GM06990 (cell line): Measurements from ENCODE around the gene RNGTT.

Experiments used
- DNase-seq: peaks from one replicate; pipeline ENCODE4 v3.0.0-alpha.2; 2011; ENCODE audit not compliant: insufficient read length; ENCODE audit errors: extremely low read depth
- H3K27me3 ChIP-seq: replicated peaks from 2 replicates; pipeline ENCODE4 v1.6.0; 2011; ENCODE audit warnings: low read length; ENCODE audit not compliant: control insufficient read depth, insufficient read depth
- H3K36me3 ChIP-seq: 2 replicates; pipeline ENCODE4 v1.5.1; 2011; ENCODE audit warnings: low read length; ENCODE audit not compliant: control insufficient read depth, insufficient read depth
- H3K4me3 ChIP-seq: replicated peaks from 2 replicates; pipeline ENCODE4 v1.5.1; 2011; ENCODE audit warnings: low read depth, mild to moderate bottlenecking, control low read depth, low read length
- TF ChIP-seq, protein P1 (sequence below): IDR thresholded peaks from 2 replicates; pipeline ENCODE4 v1.5.1; 2011; ENCODE audit warnings: low read length, control low read depth, mild to moderate bottlenecking, inconsistent platforms; ENCODE audit not compliant: insufficient read depth, poor library complexity, severe bottlenecking

The RNGTT gene

DNA sequence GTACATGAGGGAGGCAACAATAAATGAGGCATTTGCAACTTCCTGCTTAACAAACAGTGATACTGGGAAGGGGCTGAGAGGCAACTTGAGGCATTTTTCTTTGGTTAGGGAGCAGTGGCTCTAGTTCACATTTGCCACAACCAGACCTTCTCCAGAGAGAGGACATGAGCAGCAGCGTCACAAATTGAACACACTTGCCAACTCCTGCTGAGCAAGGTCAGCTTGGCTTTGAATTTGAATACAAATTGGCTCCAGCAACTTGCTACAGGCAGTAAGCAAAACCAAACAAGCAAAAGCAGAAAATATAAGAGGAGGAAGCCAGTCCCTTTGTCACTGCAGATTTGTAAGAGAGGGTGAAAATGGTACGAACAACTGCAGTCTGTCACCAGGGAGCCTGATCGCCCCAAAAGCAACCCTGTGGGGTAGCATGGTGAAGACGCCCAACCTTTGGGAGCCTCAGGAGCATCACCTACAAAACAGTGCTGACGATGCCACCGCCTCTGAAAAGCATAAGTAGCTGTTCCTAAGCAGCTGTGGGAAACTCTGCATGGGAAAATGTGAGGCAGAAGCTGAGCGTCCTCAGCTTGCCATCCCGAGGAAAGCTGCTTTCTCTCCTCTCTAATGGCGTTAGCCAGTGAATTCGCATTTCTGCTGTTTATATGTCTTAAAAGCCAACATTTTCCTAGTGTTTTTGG is 378.7 kb downstream of the RNGTT start:
- no peak overlapping the region for H3K4me3 ChIP-seq
- H3K36me3 ChIP-seq = no peaks in the 10 kb centered on the region
- DNase-seq = no peak
- no peaks in the 10 kb centered on the region for H3K27me3 ChIP-seq
- TF ChIP-seq, protein P1, sequence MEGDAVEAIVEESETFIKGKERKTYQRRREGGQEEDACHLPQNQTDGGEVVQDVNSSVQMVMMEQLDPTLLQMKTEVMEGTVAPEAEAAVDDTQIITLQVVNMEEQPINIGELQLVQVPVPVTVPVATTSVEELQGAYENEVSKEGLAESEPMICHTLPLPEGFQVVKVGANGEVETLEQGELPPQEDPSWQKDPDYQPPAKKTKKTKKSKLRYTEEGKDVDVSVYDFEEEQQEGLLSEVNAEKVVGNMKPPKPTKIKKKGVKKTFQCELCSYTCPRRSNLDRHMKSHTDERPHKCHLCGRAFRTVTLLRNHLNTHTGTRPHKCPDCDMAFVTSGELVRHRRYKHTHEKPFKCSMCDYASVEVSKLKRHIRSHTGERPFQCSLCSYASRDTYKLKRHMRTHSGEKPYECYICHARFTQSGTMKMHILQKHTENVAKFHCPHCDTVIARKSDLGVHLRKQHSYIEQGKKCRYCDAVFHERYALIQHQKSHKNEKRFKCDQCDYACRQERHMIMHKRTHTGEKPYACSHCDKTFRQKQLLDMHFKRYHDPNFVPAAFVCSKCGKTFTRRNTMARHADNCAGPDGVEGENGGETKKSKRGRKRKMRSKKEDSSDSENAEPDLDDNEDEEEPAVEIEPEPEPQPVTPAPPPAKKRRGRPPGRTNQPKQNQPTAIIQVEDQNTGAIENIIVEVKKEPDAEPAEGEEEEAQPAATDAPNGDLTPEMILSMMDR = no peak

DNA sequence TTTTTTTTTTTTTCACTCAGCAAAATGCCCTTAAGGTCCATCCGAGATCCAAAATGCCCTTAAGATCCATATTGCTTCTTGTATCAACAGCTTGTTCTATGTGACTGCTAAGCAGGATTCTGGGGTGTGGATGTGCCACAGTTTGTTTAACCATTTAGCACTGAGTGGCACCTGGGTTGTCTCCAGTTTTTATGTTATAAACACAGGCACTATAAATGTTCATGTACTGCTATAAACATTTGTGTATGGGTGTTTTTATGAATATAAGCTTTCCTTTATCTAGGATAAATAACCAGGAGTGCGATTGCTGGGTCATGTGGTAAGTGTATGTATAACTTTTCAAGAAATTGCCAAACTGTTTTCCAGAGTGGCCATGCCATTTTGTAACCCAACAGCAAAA is 386.0 kb downstream of the RNGTT start:
- Histone ChIP-seq H3K4me3 (no peak overlapping the region), H3K27me3 (no peaks in the 10 kb centered on the region), H3K36me3 (no peaks in the 10 kb centered on the region)
- TF ChIP-seq, protein P1 = no peak
- DNase-seq = no peak

GRCh38 chr6:88575536-88575935 is 387.9 kb downstream of the RNGTT start:
- TF ChIP-seq, protein P1 = no peak
- Histone ChIP-seq H3K4me3 (no peak overlapping the region), H3K27me3 (no peaks in the 10 kb centered on the region), H3K36me3 (no peaks in the 10 kb centered on the region)
- DNase-seq = no peak

GRCh38 chr6:88574651-88575050 is 388.8 kb downstream of the RNGTT start:
- Histone ChIP-seq H3K27me3 (no peaks in the 10 kb centered on the region), H3K4me3 (no peak overlapping the region), H3K36me3 (no peaks in the 10 kb centered on the region)
- DNase-seq = no peak
- TF ChIP-seq, protein P1 = no peak

GRCh38 chr6:88574031-88574430 is 389.4 kb downstream of the RNGTT start:
- TF ChIP-seq, protein P1 = no peak
- Histone ChIP-seq H3K4me3 (no peak overlapping the region), H3K36me3 (no peaks in the 10 kb centered on the region), H3K27me3 (no peaks in the 10 kb centered on the region)
- no peak for DNase-seq

- no peak for DNase-seq
Measured at GRCh38 chr6:88573561-88573960, 389.9 kb downstream of the RNGTT start.

More at GRCh38 chr6:88573561-88573960, 389.9 kb downstream of the RNGTT start:
- TF ChIP-seq, protein P1 = no peak
- H3K27me3 ChIP-seq = no peaks in the 10 kb centered on the region
- no peak overlapping the region for H3K4me3 ChIP-seq
- no peaks in the 10 kb centered on the region for H3K36me3 ChIP-seq
